ENCODE measurements around the gene MAP3K6.
"Not testable (repeated sequence)": the region's sequence is repeated elsewhere in the genome, so short reads cannot be mapped to it uniquely, and the experiment has no call there.

Gene MAP3K6

DNA sequence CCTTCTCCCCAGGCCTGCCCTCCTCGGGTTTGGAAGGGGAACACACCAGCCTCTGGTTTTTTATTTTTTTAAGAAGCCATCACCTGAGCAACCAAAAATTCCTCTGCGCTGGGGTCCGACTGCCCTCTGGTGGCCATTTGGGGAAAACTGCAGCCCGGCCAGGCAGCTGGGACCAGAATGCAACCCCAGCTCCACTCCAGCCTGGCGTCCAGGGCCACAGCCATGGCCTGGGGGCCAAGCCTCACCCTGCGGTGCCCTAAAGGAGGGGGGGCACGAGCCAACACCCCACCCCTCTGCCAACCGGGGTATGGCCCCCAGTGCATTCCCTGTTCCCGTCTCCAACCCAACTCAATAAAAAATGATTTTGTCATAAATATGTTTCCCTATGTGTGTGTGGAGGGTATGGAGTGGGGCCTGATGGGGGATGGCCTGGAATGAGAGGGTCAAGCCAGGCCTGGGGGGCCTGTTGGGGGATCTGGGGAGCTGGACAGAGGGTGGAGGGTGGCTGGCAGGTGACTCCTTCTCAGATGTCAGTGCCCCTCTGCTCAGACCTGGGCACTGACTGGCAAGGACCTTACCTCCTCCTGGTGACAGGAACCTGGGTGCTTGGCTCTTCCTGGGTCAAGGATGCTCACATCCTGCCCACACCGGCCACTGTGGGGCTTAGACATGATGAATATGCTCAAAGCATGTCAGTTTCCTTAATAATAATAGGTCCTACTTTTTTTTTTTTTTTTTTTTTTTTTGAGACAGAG lies 28.9 kb upstream of the MAP3K6 start:
- peak; percentile 87 for DNase-seq

DNA sequence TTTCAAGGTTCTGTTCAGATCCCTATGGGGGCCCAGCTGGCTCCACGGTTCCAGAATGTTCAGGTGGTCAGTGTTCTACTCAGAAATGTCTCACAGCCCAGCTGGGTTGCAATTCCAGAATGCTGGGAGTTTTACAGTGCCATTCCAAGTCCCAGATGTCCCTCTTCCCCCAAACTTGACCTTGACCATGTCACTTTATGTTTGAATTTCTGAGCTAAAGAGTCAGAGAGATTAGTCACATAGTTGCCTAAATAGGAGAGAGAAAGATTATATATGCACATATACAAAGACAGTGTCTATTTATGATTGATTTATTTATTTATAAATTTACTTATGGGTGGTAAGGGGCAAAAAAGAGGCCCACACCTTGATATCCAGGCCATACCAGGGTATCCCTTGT lies 28.2 kb upstream of the MAP3K6 start:
- DNase-seq = no peak

GRCh38 chr1:27394282-27394658 lies 27.5 kb upstream of the MAP3K6 start:
- no peak for DNase-seq

DNA sequence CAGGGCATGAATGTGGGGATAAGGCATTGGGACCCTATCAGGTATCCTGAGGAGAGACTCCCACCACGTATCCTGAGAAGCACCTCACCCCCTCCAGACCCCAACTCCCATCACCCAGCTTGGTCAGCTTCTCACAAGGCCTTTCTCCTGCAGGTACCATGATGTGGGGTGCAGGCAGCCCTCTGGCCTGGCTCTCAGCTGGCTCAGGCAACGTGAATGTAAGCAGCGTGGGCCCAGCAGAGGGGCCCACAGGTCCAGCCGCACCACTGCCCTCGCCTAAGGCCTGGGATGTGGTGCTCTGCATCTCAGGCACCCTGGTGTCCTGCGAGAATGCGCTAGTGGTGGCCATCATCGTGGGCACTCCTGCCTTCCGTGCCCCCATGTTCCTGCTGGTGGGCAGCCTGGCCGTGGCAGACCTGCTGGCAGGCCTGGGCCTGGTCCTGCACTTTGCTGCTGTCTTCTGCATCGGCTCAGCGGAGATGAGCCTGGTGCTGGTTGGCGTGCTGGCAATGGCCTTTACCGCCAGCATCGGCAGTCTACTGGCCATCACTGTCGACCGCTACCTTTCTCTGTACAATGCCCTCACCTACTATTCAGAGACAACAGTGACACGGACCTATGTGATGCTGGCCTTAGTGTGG lies 27.0 kb upstream of the MAP3K6 start:
- DNase-seq = peak; percentile 14

DNA sequence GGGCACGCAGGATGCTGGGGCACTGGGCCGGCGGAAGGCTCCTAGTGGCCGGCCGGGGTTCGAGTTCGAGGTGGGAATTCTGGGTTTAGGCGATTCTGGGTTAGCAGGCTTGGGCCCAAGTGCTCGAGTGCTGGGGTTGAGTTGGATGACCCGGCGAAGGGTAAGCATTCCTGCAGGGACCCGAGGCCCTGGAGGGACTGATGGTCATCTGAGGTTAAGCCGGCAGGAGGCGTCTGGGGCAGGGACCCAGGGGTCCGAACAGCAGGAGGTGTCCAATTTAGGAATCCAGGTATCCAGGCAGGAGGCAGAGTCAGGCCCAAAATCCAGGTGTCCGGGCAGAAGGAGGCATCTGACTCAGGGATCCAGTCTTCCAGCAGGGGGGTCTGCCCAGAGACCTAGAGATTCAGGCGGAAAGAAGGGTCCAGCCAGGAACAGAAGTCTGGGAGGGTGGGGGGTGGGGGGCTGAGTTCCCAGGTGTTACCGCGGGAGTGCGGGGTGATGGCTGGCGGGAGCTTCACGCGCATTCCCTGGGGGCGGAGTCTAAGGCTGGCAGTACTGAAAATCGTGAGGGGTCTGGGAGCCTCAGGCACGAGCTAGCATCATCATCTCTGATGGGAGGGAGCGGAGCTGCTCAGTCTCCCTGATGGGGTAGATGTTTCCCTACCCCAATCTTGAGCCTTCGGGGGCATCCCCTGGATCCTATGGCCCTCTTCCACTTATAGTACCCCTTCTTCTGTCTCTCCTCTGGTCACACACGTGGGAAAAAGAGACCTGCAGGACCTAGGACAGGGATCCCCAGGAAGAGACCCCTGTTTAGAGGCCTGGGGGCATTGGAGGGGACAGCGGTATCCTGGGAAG lies 26.2 kb upstream of the MAP3K6 start:
- no peak for DNase-seq

GRCh38 chr1:27392096-27392777 lies 25.5 kb upstream of the MAP3K6 start, which contains the start of gene GPR3:
Gene GPR3 (plus strand): TSS chr1:27392622. CDS start chr1:27393799, 1,177 bp downstream.
- DNase-seq = peak; percentile 91

DNA sequence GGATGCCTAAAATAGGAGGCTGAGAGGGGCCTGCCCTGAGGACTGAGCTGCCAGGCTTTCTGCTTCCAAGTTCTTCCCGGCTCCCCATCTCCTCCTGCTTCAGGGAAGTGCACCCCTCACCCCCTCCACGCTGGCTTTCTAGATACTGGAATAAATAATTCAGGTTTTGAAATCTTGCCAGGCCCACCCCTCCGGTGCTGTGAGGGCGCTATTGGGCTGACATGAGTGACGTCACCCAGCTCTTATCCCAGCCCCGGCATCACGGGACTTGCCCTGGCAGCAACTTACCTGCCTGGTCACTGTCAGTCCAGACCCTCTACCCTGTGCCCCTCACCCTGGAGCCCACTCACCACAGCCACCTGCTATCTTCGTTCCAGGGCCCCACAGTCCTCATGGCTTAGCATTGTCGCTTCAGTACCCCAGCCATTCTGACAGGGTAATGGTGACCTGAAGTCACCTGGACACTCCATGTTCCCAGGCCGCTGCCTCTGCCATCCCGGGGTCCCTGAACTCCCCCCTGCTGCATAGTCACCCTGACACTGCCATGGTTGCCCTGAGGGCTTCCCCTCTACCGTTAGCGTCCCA lies 24.8 kb upstream of the MAP3K6 start:
- no peak for DNase-seq

DNA sequence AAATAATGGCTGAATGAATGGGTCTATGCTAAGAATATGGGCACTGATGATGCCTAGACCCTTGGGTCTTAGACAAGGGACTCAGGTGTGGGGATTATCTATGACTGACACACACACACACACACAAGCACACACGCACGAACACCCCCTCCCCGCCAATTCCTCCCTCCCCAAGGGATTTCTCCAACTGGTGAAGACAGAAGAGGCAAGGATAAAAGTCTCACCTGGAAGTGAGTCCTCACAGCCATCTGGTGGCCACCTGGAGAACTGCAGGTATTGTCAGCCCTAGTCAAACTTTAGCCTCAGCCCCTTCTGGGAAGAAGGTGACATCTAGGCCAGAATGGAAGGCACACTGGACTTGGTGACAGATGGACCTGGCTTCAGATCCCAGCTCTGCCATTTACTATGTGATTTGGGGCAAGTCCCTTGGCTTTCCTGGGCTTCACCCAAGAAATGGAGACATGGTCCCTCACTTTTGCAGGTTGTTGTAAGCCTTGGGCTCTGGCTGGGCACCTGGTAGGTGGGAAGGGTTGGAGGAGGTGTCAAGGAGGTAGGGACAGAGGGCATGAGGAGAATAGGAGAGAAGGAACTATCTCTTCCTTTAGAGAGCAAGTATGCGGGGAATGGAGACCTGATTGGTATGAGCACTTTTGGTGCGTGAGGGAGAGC lies 21.7 kb upstream of the MAP3K6 start:
- peak; percentile 50 for DNase-seq

DNA sequence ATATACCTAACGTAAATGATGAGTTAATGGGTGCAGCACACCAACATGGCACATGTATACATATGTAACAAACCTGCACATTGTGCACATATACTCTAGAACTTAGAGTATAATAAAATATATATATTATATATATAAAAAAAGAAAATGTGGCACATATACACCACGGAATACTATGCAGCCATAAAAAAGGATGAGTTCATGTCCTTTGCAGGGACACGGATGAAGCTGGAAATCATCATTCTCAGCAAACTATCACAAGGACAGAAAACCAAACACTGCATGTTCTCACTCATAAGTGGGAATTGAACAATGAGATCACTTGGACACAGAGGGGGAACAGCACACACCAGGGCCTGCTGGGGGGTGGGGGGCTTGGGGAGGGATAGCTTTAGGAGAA lies 18.0 kb upstream of the MAP3K6 start:
- not testable (repeated sequence) for DNase-seq

- no peak for DNase-seq
Observed at GRCh38 chr1:27383661-27384060, 16.9 kb upstream of the MAP3K6 start.

- DNase-seq = no peak
Observed at GRCh38 chr1:27383039-27383605, 16.4 kb upstream of the MAP3K6 start, which contains the start of gene CD164L2. Gene CD164L2 (minus strand): TSS chr1:27383333. CDS start chr1:27383239, 94 bp downstream.

DNA sequence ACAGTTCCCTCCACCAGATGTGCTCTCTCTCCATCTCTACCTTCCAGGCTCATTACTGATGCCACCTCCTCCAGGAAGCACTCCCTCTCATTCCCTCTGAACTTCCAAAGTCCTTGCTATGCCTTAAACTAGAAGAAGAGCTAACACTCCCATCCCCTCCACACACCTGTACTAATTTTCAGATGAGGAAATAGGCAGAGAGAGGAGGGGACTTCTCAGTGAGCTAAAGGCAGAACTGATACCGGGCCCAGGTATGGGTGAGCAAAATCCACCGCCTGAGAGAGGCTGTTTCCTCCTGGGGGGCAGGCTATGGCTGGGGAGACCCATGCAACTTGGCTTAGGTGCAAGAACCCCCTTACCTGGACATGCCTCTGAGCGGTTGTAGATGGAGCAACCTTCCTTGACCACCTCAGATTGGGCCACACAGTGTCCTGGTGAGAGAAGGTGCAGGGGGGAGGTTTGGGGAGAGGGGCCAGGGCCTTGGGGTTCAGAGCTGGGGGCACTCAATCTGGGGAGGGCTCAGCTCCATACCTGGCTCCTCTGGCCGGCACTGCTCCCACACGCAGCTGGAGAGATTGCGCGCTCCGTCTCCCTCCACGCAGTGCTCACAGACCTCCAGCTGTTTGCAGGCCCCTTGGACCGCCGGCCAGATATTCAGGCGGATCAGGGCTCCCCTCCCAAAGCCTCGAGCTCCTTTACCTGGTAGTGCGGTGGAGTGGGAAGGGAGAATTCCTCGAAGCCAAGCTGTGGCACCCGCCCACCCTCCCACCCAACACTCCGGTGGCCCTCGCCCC lies 15.4 kb upstream of the MAP3K6 start:
- no peak for DNase-seq

GRCh38 chr1:27380766-27381733 lies 14.3 kb upstream of the MAP3K6 start:
- DNase-seq = peak; percentile 25

GRCh38 chr1:27380224-27380623 lies 13.5 kb upstream of the MAP3K6 start:
- no peak for DNase-seq

DNA sequence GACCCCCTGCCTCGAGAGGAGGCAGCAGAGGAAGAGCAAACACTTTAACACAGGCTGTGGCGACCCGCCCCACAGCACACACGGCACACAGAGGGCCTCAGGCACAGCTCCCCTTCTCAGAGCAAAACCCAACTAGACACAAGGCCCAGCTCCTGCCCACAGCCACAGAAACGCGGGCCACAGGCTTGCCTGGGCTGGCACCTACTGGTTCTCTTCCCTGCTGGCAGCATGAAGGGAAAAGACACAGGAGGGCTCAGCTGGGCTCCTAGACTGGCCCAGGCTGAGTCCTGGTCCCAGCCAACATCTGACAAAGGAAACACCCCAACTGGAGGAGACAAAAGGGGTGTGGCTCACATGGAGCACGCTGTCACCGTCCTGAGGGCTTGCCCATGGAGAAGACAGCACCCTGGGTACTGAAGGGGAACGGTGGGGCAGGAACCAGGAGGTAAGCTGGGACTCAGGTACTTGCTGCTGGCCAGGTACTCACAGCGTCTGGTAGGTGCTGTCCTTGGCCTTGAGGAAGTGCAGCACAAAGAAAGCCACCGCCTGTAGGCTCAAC lies 12.9 kb upstream of the MAP3K6 start:
- no peak for DNase-seq

DNA sequence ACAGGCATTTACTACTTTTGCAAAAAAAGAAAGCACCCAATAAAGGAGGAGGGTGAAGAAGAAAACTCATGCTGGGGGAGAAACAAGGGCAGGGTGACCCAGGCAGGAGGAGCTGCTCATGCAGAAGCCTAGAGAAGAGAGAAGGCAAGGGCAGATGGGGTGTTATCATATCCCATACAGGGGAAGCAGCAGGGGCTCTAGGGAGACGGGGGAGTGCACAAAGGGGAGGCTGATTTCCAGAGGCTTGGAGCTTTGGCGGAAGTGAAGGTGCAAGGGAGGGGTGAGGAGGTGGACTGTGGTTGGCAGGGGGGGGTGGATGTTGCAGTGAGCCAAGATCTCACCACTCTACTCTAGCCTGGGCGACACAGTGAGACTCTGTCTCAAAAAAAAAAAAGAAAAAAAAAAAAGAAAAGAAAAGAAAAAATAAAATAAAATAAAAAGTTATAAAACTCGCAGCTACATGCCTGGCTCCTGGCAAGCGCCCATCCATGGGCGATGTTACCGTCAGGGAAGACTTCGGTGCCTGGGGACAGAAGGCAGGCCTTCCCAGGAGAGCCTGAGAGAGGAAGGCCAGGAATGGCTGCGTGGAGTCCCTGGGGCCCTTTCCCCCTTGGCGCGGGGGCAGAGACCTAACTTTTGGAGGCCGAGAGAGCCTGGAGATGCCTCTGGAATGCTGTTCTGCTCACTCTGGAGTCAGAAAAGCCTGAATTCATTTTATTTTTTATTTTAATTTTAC lies 11.2 kb upstream of the MAP3K6 start:
- DNase-seq = no peak

DNA sequence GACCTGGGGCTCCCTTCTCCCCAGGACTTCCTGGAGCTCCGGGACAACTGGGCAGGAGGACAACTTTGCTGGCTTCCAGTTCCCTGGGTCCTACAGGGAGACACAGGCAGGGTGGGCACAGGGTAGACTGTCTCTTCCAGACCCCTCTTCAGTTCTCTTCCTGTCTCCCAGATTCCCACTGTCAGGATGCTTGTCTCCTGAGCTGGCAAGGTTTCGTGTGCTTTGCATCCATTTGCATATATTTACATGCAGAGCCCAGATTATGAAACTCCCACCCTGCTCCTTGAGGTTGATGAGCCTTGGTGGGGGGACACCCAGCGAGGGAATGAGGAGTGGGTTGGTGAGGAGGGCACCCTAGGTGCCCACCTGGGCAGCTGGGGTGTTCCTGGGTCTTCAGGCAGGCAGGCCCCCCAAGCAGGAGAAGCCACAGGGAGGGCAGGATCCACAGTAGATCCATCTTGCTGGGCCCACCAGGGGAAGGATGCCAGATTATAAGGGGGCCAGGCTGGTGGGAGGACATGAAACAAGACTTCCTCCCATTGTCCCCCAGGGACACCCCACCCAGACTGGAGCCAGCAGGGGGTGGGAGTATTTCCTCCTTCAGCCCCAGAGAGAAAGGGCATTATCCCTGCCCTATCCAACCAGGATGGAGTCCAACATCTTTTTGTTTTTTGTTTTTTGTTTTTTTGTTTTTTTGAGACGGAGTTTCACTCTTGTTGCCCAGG lies 7.8 kb upstream of the MAP3K6 start, which contains the start of gene FCN3:
FCN3 (minus strand) TSS at position 463 of the 725 bp plus-strand sequence; CDS start at position 457, 6 bp downstream.
- no peak for DNase-seq
